Stimulated activated CD4-positive, alpha-beta T cell treated with anti-CD3 and anti-CD28 coated beads, TNF-alpha, amount 100 ng/mL, for 4 hours (primary cell): ENCODE data around the gene PSAP.

Experiments
- DNase-seq, 3 experiments: peaks; one replicate each; pipeline ENCODE4 v3.0.0-alpha.2; 2020; ENCODE audit warnings: low read depth in 3 of 3

The PSAP gene

DNA sequence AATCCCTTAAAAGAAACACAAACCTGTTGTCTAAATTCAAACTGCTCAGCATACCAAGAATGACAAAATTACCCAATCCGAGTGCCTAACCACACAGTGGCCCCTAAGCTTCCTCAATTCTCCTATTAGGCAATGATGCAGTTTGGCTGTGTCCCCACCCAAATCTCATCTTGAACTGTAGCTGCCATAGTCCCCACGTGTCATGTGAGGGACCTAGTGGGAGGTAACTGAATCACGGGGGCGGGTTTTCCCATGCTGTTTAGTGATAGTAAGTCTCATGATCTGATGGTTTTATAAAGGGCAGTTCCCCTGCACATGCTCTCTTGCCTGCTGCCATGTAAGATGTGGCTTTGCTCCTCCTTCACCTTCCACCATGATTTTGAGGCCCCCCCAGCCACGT is 21.9 kb downstream of the PSAP start:
- DNase-seq = no peak

DNA sequence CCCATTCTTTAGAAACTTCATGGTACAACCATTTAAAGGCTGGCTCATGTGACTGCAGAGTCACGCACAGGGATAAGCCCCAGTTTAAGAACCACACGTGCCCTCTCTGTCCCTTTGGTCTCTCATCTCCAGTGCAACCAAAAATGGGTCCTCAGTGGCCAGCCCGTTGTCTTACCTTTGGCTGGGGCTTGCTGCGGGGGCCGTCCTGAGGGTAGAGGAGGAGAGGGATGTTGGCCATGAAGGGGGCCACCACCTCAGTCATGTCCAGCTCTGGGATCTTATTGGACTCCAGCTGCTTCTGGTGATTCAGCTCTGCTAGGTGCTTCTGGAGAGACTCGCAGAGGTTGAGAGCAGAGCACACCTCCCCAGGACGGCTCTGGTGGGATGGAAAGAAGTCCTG is 22.3 kb downstream of the PSAP start:
- no peak for DNase-seq

DNA sequence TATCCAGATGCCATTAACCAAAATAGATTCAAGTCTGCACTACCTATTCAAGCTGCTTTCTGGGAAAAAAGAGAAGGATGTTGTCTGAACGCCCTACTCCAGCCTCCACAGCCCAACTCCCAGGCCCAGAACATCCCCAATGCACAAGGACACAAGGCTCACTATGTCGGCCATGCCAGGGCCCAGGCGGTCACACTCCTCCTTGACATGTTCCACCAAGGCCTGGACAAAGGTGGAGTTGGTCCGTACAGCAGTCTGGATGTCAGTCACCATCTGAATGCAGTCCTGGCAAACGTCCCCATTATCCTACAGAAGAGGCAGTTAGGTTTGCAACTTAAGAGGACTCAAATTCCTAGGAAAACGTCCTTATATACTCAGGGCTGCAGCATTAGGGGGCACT is 23.2 kb downstream of the PSAP start:
- DNase-seq = no peak

DNA sequence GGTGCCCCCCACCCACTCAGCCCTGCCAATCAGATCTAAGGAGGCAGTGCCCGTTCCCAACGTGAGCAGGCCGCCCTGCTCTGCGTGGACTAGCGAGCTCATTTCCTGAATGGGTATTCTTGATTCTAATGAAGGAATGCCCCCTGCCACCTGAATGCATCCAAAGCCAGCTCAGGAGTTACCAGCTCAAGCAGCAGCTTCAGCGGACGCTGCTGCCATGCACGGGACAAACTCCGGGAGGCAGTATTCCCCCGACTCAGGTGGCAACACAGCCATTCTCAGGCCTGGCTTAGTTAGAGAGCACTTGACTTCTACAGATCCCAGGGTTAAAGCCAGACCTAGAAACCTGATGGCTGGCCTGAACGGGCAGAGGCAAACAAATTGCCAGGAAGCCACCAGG is 25.8 kb downstream of the PSAP start:
- DNase-seq = no peak

DNA sequence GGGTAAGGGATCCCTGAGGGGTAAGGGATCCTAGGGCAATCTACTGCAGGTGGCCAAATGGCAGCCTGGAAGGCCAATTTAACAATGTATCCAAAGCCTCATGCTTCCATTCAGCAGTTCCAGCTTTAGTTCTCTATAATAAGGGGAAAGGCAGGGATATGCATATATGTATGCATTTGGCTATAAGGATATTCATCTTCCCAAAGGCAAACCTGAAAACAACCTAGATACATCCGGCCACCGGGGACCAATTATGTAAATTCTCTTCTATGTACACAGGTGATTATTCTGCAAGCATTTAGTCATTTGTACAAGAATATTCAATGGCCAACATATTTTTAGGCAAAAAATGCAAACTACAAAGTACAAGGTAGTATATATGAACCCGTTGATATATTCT is 26.7 kb downstream of the PSAP start:
- DNase-seq = no peak

DNA sequence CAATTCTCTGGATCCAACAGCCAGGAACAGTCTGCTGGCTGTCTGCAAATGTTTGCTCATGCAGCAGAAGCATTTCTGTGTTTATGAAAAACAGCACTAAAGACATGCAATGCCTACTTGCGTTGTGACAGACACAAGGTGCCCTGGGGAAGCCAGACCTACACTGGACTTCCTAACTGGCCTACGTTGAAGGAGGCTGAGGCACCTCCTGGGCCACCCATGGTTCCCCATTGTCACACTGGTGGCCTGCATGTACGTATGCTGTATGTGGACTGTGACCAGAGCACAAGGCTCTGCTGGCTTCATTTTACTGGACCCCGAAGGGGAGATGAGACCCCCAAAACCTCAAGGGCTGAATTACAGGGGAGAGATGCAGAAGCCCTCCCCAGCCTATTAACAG is 27.7 kb downstream of the PSAP start:
- no peak for DNase-seq

DNA sequence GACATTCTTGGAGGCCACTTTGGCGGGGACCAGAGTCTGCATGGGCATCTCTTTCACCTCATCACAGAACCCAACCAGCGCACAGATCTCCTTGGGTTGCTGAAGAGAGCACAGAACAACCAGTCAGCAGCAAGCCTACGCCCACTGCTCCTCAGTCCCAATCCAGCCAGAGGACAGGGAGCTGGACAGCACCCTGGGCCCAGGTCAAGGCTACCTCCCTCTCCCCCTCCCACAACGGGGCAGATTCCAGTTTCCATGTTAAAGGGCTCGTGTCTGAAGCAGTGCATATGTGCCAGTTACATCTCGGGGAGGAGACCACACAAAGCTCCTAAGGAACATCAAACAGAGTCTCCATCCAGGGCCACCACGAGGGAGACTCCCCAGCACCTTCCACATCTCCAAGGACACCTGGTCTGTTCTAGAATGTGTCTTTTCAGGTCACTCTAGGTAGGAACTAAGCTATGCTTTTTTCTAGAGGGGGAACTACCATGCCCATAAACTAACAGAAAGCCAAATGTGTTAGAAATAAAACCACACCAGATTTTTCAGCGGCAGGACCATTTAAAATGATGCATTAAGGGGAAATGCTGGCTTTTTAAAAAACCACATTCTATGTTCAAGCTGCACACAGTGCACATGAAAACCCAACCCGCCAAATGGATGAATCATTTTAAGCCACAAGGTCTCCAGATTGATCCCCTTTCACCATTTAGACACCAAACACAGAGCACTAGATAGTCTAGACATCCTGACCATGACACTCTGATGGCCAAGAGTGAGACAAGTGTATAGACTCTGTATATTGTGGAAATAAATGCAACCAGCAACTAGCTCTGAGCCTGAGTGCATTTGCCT is 28.9 kb downstream of the PSAP start:
- DNase-seq = no peak

DNA sequence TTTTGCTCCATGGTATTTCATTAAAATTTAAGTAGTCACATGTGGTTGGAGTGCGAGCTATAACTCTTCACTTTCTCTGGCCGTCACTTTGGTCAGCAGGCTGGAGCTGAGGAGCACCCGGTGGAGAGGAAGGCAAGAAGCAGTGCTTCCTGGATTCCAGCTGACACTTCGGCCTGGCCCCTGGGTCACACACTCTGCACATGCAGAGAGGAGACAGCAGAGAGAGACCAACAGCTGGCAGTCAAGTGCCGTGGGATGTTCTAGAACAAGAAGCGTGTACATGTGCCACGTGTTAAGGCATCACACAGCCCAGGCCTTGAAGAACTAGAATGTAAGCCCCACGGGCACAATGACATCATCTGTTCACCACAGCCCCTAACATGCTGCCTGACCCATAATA is 30.1 kb downstream of the PSAP start:
- no peak for DNase-seq

DNA sequence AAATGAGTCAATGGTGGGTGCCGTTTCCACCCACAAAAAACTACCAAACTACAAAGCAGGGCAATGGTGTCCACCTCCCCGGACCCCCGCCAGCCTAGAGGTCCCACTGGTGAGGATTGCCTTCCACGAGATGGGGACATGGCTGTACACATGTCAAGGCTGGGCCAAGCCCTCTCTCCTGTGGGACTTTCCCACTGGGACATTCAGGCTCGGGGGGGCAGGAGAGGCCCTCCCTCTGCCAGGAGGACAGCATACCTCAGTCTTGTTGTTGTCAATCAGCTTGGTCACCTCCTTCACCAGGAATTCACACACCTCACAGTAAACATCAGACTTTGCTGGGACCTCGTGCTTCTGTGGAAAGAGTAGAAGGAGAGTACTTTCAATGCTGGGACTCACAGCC is 31.1 kb downstream of the PSAP start:
- DNase-seq = no peak

DNA sequence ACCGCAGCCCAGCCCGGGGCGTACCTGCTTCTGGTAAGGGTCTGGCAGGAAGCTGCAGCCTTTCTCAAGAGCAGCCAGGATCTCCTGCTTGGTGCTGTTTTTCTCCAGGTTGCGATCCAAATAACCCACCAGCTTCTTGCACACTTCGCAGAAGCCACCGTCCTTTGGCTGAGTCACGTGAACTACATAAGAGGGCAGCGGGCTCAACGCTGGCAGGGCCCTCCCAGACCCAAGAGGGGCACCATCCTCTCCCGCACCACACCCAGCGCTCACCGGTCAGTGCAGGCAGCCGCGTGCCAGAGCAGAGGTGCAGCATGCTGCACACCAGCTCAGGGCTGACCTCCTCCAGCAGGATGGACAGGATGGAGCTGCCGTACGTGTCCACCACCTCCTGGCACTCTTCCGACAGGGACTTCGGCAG is 31.6 kb downstream of the PSAP start:
- DNase-seq = no peak

DNA sequence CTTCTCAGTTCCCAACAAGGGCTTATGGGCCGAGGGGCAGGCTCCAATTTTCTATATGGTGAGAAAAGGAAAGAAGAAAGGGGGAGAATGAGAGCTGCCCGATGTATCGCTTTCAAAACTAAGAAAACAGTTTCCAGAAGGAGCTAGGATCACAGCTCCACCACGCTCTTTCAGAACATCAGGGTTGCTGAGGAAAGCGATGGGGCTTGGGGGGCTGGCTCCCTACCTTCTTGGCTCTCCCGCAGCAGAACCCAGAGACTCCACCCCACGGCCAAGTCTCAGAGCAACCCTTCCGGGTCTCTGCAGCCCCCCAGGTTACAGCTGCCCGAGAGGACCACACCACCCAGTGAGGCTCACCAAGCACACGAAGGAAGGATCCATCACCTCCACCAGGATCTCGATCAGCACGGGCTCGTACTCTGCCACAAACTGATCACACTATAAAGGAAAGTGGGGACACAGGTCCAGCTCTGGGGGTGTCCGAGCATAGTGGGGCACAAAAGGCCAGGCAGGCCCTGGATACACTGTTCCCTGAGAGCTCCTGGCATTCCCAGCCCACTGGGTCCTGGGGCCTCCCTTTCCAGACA is 32.3 kb downstream of the PSAP start:
- DNase-seq = no peak

DNA sequence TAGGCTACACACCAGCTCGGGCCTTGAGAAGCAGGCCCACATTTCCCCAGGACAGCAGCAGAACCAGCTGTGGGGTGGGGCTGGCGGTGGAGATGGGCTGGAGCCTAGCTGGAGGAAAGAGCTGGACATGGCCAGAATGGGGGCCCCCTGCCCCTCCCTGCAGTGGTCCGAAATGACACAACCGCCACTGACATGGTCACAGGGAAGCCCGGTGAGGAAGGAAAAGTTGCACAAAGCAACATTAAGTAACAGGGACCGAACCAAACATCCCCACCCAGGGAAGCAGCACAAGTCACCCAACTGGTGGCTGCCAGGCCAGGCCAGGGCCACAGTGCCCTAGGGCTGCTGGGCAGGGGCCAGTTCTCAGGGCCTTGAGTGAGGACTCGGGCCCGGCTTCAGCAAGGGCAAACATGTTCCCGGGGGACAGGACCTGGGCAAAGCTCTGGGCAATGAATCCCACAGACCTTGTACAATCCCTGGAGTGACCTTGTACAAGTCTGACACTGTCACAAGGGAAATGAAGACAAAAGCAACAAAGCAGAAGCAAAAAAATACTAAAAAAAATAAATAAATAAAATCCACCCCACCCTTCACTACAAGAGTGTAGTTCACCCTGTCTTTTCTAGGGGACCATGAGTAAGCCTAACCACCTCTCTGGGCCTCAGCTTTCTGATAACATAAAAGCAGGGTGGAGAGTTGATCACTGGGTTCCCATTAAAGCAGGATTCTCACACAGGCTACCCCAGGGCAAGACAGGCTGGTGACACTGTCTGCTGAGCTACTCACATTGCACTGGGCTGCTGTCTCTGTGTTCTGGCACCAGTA is 33.0 kb downstream of the PSAP start:
- DNase-seq = no peak

DNA sequence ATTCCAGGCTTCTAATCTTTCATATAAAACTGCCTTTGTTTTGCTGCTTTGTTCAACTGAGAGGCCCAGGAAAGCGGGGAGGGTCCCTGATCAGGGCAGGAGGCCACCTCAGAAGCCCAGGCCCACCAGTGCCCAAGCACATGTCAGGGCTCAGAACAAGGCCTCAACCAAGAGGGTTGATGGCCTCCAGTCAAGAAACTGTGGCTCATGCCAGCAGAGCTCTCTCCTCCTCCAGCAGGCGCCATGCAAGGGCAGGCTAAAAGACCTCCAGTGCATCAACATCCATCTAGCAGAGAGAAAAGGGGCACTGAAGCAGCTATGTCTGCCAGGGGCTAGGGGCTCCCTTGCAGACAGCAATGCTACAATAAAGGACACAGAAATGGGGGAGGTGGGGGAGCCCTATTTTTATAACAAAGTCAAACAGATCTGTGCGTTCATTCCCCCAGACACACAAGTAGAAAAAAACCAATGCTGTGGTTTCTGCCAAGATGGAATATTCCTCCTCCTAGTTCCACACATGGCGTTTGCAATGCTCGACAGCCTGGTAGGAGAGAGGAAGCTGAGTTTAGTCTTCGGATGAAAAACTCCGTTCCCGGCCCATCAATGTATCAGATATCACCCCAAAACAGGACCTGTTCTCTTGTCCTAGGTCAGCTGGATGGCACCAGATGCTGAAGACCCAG is 34.0 kb downstream of the PSAP start:
- no peak for DNase-seq

DNA sequence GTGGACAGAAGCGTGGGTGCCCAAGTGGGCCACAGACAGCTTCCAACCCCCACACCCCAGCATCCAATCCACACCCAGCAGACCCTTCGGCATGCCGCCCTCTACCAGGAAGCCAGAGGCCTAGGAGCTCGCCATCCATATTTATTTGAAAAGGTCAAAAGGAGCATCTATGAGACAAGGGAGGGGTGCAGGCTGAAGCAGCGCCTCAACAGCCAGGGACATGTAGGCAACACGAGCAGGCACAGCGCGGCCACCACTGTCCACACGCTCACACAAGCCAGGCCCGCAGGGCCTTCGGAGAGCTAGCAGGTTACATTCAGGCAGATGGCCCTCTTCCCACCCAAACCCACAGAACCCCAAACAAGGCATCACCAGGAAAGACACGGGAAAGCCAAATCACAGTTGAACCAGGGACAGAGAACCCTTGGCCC is 34.6 kb downstream of the PSAP start:
- DNase-seq = no peak

DNA sequence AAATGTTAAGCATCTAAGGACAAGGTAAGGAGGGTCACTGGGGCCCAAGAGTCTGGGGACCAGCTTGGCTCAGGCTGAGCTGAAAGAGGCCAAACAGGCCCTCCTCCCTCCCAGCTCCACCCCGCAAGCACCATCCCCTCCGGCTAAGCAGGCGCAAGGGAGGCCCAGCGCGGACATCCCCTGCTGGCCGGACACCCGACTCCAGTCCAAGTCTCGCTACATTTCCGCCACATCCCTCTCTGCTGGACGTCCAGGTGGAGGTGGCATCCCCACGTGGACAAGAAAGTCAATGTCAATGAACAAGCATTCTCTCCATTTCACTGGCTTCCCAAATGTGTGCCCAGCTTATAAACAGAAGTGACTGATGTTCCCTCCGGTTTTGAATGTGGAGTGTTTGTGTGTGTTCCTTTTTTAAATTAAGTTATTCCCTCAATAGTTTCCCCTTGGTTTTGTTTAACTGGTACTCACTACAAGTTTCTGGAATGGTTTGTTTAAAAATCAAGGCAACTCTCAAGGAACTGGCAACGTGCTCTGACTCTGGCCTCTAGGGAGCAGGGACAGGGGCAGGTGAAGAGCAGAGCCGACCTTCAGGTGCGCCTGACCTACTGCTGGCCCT is 35.4 kb downstream of the PSAP start:
- DNase-seq = no peak

DNA sequence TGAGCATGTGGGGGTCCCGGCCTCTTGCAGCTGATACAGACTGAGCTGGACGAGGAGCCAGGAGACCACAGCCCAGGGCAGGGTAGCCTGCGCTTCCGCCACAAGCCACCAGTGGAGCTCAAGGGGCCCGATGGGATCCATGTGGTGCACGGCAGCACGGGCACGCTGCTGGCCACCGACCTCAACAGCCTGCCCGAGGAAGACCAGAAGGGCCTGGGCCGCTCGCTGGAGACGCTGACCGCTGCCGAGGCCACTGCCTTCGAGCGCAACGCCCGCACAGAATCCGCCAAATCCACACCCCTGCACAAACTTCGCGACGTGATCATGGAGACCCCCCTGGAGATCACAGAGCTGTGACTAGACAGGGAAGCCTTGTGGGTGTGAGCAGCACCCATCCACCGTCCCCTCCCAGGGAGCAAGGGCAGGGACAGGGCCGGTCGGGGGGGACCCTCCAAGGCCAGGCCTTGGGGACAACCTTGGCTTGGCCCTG is 36.1 kb downstream of the PSAP start:
- DNase-seq = no peak

DNA sequence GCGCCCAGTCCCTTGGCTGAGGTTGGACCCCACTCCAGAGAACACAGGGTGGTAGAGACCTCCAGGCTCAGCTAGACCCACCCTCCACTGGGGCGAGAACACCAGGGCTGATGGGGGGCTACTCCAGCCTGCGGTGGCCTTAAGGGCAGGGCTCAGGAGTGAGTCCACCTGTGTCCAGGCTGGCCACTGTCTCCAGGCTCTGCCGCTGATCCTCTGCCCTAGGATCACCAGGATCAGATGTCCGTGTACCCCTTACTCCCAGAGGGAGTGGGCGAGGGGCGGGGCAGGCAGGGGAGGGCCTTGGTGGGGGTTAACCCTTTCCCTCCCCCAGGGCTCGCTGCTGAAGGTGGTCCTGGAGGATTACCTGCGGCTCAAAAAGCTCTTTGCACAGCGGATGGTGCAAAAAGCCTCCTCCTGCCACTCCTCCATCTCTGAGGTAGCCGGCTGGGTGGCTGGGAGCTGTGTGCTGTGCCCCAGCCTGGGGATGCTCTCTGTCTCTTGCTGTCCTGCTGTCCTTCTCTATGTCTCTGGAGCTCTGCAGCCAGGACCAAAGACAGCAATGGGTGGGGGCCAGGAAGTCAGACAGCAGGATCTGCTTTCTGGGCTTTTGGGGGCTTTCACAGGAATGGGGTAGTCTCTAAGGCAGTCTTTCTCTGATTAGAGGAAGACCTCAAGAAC is 38.0 kb downstream of the PSAP start:
- no peak for DNase-seq

DNA sequence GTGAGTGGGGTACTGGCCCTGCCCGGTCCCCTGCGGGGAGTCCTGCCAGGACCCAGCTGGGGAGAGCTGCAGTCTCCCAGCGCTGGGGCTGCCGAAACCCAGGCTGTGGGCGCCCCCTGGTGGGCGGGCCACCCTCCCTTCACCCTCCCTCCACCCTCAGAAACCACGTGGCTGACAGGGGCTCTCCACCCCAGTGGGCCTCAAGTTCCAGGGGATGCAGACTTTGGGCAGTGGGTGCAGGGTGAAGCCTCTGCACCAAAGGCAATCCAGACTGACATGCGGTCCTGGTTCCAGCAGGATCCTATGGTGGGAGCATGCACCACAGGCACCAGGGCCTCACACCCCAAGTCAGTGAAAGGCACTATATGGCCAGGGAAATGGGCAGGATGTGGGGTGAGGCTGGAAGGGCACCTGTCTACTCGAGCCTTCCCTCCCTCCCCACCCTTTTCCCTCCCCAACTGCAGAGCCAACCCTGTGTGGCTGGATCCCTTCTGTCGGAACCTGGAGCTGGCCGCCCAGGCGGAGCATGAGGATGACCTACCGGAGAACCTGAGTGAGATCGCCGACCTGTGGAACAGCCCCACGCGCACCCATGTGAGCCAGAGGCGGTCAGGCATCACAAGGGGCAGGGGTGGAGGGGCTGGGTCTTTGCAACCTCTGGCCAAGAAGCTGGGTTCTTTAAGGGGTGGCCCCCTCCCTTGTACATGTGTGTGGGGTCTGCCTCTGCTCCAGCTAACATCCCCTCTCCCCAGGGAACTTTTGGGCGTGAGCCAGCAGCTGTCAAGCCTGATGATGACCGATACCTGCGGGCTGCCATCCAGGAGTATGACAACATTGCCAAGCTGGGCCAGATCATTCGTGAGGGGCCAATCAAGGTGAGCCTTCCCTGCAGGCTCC is 38.8 kb downstream of the PSAP start:
- DNase-seq = peak; percentile 66 to 75 (median 66)

DNA sequence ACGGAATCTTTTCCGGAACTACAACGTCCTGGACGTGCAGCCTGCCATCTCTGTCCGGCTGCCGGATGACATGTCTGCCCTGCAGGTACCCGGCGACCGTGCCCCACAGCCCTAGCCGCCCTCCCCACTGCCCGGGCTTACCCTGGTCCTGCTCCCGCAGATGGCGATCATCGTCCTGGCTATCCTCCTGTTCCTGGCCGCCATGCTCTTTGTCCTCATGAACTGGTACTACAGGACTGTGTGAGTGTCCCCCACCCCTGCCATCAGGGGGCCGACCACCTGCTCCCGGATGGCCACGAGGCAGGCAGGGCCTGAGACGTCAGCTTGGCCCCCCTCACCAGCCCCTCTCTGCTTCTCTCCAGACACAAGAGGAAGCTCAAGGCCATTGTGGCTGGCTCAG is 39.7 kb downstream of the PSAP start:
- no peak for DNase-seq
